ENCODE data around the gene TOM1.

DNA sequence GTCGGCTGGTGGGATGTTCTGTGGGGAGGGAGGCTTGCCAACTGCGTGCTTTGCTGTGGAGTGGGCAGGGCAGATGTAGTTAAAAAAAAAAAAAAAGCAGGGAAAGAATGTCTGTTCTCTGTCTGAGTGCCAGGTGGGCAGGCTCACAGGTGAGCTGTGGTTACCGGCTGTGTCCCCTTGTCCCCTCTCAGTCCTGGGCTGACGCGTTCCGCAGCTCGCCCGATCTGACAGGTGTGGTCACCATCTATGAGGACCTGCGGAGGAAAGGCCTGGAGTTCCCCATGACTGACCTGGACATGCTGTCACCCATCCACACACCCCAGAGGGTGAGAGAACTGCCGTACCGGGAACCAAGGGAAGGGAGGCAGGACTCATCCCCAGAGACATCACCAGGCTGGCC, 23.6 kb downstream of the TOM1 start:
- TF ChIP-seq CTCF (conservative IDR thresholded peaks at IDR 0.05; ENCODE audit: low read length) (no peak), EZH2phosphoT487 (IDR thresholded peaks at IDR 0.05; ENCODE audit: borderline replicate concordance) (no peak)
